ENCODE results near the gene ALOX5AP.

ALOX5AP gene

DNA sequence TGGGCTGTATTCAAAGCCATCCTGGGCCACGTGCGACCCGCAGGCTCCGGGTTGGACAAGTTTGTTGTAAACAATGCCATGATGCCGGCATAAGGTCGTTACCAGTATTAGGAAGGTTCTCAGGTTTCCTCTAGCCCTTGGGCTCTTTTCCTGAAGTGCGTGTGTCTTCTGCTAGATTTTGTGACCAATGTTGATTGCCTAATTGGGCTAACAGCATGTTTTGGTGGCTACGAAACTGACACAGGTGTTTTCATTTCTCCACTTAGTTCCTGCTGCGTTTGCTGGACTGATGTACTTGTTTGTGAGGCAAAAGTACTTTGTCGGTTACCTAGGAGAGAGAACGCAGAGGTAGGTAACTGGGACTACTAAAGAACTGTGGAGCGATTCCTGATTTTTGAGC, 20.3 kb downstream of the ALOX5AP start:
- TF ChIP-seq, protein P1, sequence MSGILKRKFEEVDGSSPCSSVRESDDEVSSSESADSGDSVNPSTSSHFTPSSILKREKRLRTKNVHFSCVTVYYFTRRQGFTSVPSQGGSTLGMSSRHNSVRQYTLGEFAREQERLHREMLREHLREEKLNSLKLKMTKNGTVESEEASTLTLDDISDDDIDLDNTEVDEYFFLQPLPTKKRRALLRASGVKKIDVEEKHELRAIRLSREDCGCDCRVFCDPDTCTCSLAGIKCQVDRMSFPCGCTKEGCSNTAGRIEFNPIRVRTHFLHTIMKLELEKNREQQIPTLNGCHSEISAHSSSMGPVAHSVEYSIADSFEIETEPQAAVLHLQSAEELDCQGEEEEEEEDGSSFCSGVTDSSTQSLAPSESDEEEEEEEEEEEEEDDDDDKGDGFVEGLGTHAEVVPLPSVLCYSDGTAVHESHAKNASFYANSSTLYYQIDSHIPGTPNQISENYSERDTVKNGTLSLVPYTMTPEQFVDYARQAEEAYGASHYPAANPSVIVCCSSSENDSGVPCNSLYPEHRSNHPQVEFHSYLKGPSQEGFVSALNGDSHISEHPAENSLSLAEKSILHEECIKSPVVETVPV (CRISPR knock-in tag; IDR thresholded peaks at IDR 0.05) = no peak
- TF ChIP-seq ESRRG (CRISPR knock-in tag; IDR thresholded peaks at IDR 0.05) = no peak
- no peak for TF ChIP-seq ZNF8 (CRISPR knock-in tag; IDR thresholded peaks at IDR 0.05)
- TF ChIP-seq OSR1 (CRISPR knock-in tag; IDR thresholded peaks at IDR 0.05) = no peak
- TF ChIP-seq, protein P2, sequence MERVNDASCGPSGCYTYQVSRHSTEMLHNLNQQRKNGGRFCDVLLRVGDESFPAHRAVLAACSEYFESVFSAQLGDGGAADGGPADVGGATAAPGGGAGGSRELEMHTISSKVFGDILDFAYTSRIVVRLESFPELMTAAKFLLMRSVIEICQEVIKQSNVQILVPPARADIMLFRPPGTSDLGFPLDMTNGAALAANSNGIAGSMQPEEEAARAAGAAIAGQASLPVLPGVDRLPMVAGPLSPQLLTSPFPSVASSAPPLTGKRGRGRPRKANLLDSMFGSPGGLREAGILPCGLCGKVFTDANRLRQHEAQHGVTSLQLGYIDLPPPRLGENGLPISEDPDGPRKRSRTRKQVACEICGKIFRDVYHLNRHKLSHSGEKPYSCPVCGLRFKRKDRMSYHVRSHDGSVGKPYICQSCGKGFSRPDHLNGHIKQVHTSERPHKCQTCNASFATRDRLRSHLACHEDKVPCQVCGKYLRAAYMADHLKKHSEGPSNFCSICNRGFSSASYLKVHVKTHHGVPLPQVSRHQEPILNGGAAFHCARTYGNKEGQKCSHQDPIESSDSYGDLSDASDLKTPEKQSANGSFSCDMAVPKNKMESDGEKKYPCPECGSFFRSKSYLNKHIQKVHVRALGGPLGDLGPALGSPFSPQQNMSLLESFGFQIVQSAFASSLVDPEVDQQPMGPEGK (CRISPR knock-in tag; IDR thresholded peaks at IDR 0.05; ENCODE audit: borderline replicate concordance) = no peak
- no peak for TF ChIP-seq ZFP3 (CRISPR knock-in tag; IDR thresholded peaks at IDR 0.05)
- TF ChIP-seq SNAI2 (CRISPR knock-in tag; IDR thresholded peaks at IDR 0.05) = no peak
- TF ChIP-seq, protein P3, sequence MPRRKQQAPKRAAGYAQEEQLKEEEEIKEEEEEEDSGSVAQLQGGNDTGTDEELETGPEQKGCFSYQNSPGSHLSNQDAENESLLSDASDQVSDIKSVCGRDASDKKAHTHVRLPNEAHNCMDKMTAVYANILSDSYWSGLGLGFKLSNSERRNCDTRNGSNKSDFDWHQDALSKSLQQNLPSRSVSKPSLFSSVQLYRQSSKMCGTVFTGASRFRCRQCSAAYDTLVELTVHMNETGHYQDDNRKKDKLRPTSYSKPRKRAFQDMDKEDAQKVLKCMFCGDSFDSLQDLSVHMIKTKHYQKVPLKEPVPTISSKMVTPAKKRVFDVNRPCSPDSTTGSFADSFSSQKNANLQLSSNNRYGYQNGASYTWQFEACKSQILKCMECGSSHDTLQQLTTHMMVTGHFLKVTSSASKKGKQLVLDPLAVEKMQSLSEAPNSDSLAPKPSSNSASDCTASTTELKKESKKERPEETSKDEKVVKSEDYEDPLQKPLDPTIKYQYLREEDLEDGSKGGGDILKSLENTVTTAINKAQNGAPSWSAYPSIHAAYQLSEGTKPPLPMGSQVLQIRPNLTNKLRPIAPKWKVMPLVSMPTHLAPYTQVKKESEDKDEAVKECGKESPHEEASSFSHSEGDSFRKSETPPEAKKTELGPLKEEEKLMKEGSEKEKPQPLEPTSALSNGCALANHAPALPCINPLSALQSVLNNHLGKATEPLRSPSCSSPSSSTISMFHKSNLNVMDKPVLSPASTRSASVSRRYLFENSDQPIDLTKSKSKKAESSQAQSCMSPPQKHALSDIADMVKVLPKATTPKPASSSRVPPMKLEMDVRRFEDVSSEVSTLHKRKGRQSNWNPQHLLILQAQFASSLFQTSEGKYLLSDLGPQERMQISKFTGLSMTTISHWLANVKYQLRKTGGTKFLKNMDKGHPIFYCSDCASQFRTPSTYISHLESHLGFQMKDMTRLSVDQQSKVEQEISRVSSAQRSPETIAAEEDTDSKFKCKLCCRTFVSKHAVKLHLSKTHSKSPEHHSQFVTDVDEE (CRISPR knock-in tag; IDR thresholded peaks at IDR 0.05) = no peak
- TF ChIP-seq PPARA (CRISPR knock-in tag; IDR thresholded peaks at IDR 0.05; ENCODE audit: borderline replicate concordance) = no peak
- TF ChIP-seq, protein P4, sequence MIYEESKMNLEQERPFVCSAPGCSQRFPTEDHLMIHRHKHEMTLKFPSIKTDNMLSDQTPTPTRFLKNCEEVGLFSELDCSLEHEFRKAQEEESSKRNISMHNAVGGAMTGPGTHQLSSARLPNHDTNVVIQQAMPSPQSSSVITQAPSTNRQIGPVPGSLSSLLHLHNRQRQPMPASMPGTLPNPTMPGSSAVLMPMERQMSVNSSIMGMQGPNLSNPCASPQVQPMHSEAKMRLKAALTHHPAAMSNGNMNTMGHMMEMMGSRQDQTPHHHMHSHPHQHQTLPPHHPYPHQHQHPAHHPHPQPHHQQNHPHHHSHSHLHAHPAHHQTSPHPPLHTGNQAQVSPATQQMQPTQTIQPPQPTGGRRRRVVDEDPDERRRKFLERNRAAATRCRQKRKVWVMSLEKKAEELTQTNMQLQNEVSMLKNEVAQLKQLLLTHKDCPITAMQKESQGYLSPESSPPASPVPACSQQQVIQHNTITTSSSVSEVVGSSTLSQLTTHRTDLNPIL (CRISPR knock-in tag; IDR thresholded peaks at IDR 0.05; ENCODE audit: low read depth) = no peak
- no peak for TF ChIP-seq RARB (CRISPR knock-in tag; IDR thresholded peaks at IDR 0.05)
- TF ChIP-seq BACH2 (CRISPR knock-in tag; IDR thresholded peaks at IDR 0.05; ENCODE audit: borderline replicate concordance) = no peak
- no peak for TF ChIP-seq GLIS3 (CRISPR knock-in tag; IDR thresholded peaks at IDR 0.05)
- TF ChIP-seq ZNF70 (CRISPR knock-in tag; IDR thresholded peaks at IDR 0.05) = no peak
- no peak for TF ChIP-seq TOX (CRISPR knock-in tag; IDR thresholded peaks at IDR 0.05; ENCODE audit: borderline replicate concordance)
- TF ChIP-seq ZFP30 (CRISPR knock-in tag; IDR thresholded peaks at IDR 0.05) = no peak
- no peak for TF ChIP-seq ISL1 (CRISPR knock-in tag; IDR thresholded peaks at IDR 0.05)
- TF ChIP-seq CSDC2 (CRISPR knock-in tag; IDR thresholded peaks at IDR 0.05) = no peak
- no peak for TF ChIP-seq ZC3H10 (CRISPR knock-in tag; IDR thresholded peaks at IDR 0.05)
- TF ChIP-seq, protein P5, sequence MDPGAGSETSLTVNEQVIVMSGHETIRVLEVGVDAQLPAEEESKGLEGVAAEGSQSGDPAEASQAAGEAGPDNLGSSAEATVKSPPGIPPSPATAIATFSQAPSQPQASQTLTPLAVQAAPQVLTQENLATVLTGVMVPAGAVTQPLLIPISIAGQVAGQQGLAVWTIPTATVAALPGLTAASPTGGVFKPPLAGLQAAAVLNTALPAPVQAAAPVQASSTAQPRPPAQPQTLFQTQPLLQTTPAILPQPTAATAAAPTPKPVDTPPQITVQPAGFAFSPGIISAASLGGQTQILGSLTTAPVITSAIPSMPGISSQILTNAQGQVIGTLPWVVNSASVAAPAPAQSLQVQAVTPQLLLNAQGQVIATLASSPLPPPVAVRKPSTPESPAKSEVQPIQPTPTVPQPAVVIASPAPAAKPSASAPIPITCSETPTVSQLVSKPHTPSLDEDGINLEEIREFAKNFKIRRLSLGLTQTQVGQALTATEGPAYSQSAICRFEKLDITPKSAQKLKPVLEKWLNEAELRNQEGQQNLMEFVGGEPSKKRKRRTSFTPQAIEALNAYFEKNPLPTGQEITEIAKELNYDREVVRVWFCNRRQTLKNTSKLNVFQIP (CRISPR knock-in tag; IDR thresholded peaks at IDR 0.05; ENCODE audit: borderline replicate concordance, low read depth) = no peak
- ATAC-seq = no peak

DNA sequence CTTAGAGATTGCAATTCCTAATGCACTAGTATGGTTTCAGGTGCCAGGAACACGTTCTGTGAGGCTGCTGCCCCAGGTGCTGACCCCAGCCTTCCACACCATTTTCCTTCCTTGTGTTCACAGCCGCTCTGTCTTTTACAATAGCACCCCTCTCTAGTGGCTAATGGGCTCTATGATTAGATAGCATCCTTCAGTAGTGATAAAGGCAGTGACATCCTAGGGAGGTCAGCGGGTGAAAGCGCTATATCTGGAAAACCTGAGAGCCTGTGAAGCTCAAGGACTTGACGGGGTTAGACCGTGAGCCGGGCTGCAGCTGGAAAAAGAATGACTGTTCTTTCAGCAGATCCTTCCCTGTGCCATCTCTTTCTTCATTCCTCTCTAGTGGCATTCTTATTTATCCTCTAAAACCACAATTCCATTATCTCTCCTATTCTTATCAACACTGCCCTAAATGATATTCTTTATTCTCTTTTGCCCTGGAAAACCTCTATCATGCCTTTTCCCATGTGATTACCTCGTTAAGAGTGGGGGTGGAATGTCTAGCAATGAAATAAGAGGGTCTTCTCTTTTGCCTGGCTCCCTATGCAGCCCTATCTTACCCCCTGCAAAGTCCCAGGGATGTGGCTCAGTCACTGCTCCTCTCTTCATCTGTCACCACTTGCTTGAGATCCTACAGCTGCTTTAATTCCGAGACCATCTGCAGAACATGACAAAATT, 21.8 kb downstream of the ALOX5AP start:
- no peak; the same call in 2 of the 3 replicates for ATAC-seq
- TF ChIP-seq TOX (CRISPR knock-in tag; IDR thresholded peaks at IDR 0.05; ENCODE audit: borderline replicate concordance) = no peak
- no peak for TF ChIP-seq CSDC2 (CRISPR knock-in tag; IDR thresholded peaks at IDR 0.05)
- TF ChIP-seq, protein P3 (CRISPR knock-in tag; IDR thresholded peaks at IDR 0.05) = no peak
- TF ChIP-seq ZNF565 (CRISPR knock-in tag; conservative IDR thresholded peaks at IDR 0.05; ENCODE audit: low read depth) = no peak
- TF ChIP-seq ISL1 (CRISPR knock-in tag; IDR thresholded peaks at IDR 0.05) = no peak
- TF ChIP-seq GLIS3 (CRISPR knock-in tag; IDR thresholded peaks at IDR 0.05) = no peak
- TF ChIP-seq ZFP30 (CRISPR knock-in tag; IDR thresholded peaks at IDR 0.05) = no peak
- TF ChIP-seq, protein P4 (CRISPR knock-in tag; IDR thresholded peaks at IDR 0.05; ENCODE audit: low read depth) = no peak

Measured in SK-N-SH treated with all-trans-retinoic acid at 6 μM for 48 hours (cell line).